D721Med (cell line): ENCODE measurements around the gene CLIP4.

ENCODE experiments used
- DNase-seq: peaks from one replicate; pipeline ENCODE4 v3.0.0; 2011; ENCODE audit warnings: low spot score; ENCODE audit not compliant: insufficient read length
- FAIRE-seq: peaks from 2 replicates; lab custom pipeline; 2011; peaks lifted over from hg19 to GRCh38; lab: Jason Lieb, UNC
- TF ChIP-seq, protein P1 (sequence below): IDR thresholded peaks from 2 replicates; pipeline ENCODE4 v1.5.1; 2012; ENCODE audit warnings: mild to moderate bottlenecking, control low read depth; ENCODE audit not compliant: insufficient read depth; ENCODE audit errors: missing control alignments

The CLIP4 gene, protein sequence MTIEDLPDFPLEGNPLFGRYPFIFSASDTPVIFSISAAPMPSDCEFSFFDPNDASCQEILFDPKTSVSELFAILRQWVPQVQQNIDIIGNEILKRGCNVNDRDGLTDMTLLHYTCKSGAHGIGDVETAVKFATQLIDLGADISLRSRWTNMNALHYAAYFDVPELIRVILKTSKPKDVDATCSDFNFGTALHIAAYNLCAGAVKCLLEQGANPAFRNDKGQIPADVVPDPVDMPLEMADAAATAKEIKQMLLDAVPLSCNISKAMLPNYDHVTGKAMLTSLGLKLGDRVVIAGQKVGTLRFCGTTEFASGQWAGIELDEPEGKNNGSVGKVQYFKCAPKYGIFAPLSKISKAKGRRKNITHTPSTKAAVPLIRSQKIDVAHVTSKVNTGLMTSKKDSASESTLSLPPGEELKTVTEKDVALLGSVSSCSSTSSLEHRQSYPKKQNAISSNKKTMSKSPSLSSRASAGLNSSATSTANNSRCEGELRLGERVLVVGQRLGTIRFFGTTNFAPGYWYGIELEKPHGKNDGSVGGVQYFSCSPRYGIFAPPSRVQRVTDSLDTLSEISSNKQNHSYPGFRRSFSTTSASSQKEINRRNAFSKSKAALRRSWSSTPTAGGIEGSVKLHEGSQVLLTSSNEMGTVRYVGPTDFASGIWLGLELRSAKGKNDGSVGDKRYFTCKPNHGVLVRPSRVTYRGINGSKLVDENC

DNA sequence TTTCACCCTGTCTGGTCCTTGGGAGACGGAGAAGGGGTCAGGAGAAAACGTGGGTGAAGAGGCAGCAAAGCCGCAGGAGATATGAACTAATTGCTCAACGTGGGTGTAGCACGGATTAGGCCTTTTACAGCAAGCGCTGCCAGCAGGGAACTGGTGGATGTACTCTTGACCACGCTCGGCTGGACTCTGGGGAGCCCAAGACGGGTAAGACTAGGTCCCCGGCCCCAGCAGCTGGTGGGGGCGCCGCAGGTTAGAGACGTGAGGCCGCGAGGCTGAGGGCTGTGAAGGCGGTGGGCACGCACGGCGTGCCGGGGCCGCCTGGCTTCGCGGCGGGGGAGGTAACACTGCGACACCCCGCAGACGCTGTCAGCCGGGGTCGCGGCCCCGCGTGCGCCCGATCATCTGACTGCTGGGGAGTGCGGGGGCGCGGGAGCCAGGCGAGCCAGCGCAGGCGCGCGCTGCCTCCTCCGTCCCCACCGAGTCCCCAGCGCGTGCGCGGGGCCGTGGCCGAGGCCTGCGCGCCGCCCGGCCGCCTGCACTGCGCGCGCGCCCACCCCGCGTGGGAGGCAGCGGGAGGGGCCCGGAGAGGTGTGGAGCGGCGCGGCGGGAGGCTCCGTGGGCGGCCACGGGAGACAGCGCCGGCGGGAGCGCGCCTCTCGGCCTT, at the start of gene CLIP4:
Gene CLIP4, plus strand, starts transcription at position 470 of the 664 bp plus-strand sequence. CDS start 5,974 bp downstream, outside the sequence.
- TF ChIP-seq, protein P1, sequence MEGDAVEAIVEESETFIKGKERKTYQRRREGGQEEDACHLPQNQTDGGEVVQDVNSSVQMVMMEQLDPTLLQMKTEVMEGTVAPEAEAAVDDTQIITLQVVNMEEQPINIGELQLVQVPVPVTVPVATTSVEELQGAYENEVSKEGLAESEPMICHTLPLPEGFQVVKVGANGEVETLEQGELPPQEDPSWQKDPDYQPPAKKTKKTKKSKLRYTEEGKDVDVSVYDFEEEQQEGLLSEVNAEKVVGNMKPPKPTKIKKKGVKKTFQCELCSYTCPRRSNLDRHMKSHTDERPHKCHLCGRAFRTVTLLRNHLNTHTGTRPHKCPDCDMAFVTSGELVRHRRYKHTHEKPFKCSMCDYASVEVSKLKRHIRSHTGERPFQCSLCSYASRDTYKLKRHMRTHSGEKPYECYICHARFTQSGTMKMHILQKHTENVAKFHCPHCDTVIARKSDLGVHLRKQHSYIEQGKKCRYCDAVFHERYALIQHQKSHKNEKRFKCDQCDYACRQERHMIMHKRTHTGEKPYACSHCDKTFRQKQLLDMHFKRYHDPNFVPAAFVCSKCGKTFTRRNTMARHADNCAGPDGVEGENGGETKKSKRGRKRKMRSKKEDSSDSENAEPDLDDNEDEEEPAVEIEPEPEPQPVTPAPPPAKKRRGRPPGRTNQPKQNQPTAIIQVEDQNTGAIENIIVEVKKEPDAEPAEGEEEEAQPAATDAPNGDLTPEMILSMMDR = no peak
- FAIRE-seq = no peak
- DNase-seq = no peak

DNA sequence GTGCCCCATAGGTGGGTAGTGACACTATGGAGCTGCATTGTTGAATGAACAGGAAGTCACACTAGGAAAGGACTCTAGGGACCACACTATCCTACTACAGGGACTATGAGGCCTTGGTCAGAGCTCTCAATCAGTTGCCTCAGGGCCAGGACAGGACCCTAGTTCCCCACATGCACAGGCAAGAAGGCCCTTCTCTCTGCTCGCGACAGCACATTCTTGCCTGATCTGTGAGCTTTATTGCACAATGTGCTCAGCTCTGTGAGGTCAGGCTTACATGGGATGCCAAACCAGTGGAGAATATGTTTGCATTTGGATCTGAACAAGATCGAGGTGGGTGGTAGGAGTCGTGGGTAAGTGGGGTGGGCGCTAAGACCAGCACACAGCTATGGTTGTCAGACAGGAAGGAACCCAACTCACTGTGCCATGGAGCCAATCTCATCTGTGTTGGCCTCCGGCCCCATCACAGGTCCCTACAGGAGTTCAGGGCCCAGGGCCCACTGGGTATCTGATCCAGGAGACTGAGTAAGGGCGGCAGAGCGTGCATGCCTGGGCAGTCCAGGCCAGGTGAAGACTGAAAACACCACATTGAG, 48.8 kb upstream of the CLIP4 start:
- TF ChIP-seq, protein P1 = no peak
- no peak for FAIRE-seq

DNA sequence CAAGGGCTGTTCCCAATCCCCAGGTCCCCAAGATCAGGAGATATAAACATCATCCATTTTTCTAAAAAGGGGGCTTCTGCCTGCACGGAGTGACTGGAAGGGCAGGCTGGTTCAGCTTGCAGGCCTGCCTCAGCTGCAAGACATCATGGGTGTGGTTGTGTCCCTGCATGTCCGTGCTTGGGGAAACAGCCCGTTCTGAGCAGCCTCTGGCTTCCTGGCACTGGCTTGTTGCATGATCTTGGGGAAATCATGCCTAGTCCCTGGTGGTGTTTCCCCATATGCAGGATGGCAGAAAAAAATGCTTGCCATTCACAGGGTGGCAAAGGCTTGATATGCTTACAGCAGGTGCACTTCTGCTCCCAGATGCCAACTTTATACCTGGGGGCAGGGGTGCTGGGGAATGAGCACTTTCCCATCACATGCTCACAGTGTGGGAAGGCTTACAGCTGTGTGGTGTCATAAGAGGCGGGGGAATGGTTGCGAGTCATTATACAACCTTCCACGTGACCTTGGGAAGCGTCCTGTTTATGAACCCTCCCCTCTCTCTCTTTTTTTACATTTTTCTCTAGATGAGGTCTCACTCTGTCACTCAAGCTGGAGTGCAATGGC, 48.1 kb upstream of the CLIP4 start:
- TF ChIP-seq, protein P1 = no peak
- FAIRE-seq = no peak
- DNase-seq = no peak

More for the DNA sequence above, 48.8 kb upstream of the CLIP4 start:
- DNase-seq = no peak

DNA sequence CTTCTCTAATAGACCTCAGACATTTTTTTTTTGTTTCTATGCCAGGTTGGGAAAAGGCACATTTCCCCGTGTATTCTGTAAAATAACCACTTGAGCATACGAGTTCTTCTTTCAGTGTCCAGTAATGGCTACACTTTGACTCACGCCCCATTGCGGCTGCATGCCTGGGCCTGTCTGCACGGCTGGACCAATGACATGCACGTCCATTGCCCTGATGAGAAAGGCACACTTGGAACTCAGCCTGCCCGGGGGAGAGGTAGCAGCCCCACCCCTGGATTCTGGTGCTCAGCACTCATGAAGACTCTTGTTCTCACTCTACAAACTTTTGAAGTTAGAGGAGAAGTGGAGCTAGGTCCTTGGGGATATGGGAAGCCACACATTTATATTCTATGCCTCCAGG, 46.7 kb upstream of the CLIP4 start:
- FAIRE-seq (no peak), DNase-seq (no peak)
- TF ChIP-seq, protein P1 = no peak

DNA sequence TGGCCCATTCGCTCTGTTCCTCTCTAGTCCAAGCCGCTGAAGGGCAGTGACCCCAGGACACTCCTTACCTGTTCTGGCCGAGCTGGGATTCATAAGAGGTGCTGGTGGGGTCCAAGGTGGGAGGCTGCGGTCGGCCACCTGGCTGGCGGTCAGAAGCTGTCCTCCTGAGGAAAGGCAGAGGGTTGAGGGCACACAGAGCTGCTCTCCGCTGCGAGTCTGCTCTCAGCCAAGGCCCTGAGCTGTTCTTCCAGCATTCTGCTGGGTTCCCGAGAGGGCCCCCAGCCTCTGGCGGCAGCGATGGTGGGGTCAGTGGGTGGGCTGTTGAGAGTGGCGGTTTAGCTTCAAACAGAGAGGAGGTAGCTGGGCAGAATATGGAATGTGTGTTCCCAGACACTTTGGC, 44.7 kb upstream of the CLIP4 start:
- no peak for FAIRE-seq
- TF ChIP-seq, protein P1 = no peak
- DNase-seq = no peak

DNA sequence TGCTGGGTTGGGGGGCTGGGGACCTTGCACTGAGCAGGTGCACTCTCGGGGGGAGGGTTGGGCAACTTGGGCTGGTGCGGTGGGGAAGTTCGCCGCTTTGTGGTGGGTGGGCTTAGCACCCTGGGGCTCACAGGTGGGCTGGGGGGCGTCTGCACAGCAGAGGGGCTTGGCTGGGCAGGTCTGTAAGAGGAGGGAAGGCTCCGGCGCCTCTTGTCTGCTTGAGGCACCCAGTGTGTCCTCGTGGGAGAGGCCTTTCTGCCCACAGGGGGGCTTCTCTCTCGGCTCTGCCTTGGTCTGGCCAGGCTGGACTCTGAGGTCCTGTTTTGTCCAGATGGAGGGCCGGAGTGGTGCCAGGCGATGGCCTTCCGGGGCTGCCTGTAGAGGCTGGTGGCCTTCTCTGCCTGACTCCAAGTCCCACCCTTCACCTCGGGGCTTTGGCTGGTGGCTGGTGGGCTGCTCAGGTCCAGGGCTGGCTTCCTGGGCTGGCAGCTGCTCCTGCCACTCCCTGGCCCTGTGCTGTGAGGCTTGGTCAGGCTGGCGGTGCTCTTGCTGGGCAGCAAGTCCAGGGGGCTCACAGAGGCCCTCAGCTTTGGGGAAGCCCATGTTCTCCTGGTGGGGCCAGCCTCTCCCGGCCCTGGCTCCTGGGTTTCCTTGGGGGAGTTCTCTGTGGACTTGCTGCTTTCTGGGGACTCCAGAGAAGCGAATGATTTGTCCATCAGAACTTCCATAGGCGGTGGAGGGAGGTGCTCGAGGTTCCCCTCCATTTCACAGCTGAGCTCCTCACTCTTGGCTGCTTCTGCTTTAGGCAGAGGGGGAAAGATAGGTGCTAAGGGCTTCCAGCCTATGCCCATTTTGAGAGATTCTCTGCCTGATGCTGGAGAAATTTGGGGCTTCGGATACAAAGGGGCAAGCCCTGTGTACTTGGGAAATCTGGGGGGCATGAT, 43.9 kb upstream of the CLIP4 start:
- FAIRE-seq (no peak), DNase-seq (no peak)
- TF ChIP-seq, protein P1 = no peak
